ENCODE data around the gene CARD11. TPM values are rescaled to one million over a fixed set of nuclear protein-coding genes. Genes with fewer than 3 reads are reported as not detected.

Gene CARD11
- total and polyA plus RNA-seq, 10 donors = 30.3 to 72.6 (median 48.8) TPM

DNA sequence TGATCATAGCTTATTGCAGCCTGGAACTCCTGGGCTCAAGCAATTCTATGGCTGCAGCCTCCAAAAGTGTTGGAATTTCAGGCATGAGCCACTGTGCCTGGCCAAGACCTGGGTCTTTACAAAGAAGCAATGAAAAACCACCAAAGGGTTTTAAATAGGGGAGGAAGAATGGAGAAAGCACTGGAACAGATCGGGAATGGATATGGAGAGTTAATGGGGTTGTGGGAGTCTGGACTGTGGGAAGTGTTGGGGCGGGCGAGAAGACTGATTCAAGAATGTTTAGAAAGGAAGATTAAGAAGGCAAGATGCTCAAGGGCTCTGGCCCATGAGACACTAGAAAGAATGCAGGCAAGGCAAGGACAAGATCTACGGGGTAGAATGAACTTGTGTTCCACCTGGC lies 98.5 kb downstream of the CARD11 start:
- 76 to 89% (median 86%) methylated on average over 4 of the region's 4 CpGs for WGBS, 5 donors
- Histone ChIP-seq H3K27me3 (replicated peaks in 1 of 7) (no peaks in the 10 kb centered on the region), H3K4me1 (peaks cover 0 to 26% (median 3%) of the 10 kb centered on the region in 6 donors), H3K27ac (no peak overlapping the region), H3K9me3 (peaks cover 0 to 4% (median 0%) of the 10 kb centered on the region in 8 donors), H3K36me3 (peaks cover 0 to 74% (median 36%) of the 10 kb centered on the region in 6 donors), H3K4me3 (no peak overlapping the region)
- TF ChIP-seq POLR2A (IDR thresholded peaks at IDR 0.05) (no peak), POLR2AphosphoS5 (IDR thresholded peaks at IDR 0.05) (no peak)
- TF ChIP-seq, protein P1, sequence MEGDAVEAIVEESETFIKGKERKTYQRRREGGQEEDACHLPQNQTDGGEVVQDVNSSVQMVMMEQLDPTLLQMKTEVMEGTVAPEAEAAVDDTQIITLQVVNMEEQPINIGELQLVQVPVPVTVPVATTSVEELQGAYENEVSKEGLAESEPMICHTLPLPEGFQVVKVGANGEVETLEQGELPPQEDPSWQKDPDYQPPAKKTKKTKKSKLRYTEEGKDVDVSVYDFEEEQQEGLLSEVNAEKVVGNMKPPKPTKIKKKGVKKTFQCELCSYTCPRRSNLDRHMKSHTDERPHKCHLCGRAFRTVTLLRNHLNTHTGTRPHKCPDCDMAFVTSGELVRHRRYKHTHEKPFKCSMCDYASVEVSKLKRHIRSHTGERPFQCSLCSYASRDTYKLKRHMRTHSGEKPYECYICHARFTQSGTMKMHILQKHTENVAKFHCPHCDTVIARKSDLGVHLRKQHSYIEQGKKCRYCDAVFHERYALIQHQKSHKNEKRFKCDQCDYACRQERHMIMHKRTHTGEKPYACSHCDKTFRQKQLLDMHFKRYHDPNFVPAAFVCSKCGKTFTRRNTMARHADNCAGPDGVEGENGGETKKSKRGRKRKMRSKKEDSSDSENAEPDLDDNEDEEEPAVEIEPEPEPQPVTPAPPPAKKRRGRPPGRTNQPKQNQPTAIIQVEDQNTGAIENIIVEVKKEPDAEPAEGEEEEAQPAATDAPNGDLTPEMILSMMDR (IDR thresholded peaks at IDR 0.05 in 8 of 11, conservative IDR thresholded peaks at IDR 0.05 in 3 of 11) = no peak
- DNase-seq = no peak
- intact Hi-C loops (cut with DNase I; ENCODE audit: low total_unique reads) = no loop called here

DNA sequence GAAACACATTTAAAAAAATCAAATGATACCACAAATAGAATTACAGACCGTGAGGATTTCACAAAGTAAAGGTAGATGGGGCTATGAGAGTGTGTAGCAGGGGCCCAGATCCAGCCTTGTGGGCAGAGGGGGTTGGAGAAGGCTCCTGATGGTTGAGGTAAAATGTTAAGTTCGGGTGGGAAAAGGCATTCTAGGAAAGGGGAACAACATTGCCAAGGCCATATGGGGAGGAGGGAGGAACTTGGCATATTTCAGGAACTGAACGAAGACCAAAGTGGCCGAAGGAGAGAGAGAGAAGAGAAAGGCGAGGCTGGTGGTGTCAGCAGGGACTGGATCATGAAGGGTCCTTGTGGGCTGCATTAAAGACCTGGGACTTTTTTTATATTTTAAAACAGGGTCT lies 98.9 kb downstream of the CARD11 start:
- WGBS, 5 donors = 42 to 64% (median 60%) methylated on average over 5 of the region's 5 CpGs
- Histone ChIP-seq H3K4me3 (no peak overlapping the region), H3K36me3 (peaks cover 0 to 78% (median 36%) of the 10 kb centered on the region in 6 donors), H3K9me3 (peaks cover 0 to 4% (median 0%) of the 10 kb centered on the region in 8 donors), H3K4me1 (peaks cover 0 to 21% (median 0%) of the 10 kb centered on the region in 6 donors), H3K27me3 (replicated peaks in 1 of 7) (no peaks in the 10 kb centered on the region), H3K27ac (no peak overlapping the region)
- intact Hi-C loops (cut with DNase I; ENCODE audit: low total_unique reads) = no loop called here
- no peak for DNase-seq
- no peak for TF ChIP-seq POLR2A (IDR thresholded peaks at IDR 0.05)

DNA sequence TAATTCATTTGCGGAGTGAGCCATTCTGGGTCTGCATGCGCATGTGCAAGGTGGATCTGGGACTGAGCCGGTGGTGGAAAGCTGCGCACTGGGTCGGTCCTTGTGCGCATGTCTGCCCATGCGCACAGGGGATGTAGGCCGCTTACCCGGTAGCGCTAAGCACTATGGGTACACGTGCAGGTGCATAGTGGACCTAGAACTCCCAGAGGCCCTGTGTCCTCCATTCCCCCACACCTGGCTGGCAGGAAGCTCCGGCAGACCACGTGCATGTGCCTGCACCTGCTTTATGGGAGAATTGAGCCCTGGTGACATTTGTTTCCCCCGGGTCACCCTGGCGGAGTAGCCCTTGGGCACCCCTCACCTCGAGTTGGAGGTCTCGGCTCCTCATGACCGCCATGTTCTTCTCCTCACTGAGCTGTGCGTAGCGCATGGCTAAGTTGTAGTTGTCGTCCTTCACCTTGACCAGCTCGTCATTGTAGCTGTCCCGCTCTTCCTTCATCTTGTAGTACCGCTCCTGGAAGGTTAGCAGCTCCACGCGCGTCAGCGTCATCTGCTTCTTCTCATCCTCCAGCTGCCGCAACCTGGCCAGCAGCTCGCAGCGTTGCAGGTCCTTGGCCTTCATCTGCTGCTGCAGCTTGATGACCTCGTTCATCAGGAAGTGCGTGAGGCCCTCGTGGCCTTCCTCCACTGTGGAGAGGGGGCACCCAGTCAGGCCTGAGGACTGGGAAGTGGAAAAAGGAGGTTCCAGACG lies 99.6 kb downstream of the CARD11 start:
- peaks cover 0 to 3% (median 0%) of the 10 kb centered on the region in 7 donors for H3K27me3 ChIP-seq (replicated peaks in 1 of 7)
- peaks cover 0 to 14% (median 0%) of the 10 kb centered on the region in 6 donors for H3K4me1 ChIP-seq
- TF ChIP-seq POLR2AphosphoS5 (IDR thresholded peaks at IDR 0.05) (peak in 1 of 3 donors; percentile 23), POLR2A (IDR thresholded peaks at IDR 0.05) (no peak)
- no peak overlapping the region for H3K27ac ChIP-seq
- no peak overlapping the region for H3K4me3 ChIP-seq
- intact Hi-C loops (cut with DNase I; ENCODE audit: low total_unique reads) = no loop called here
- peaks cover 0 to 86% (median 38%) of the 10 kb centered on the region in 6 donors for H3K36me3 ChIP-seq
- WGBS, 5 donors = 87 to 93% (median 91%) methylated on average over 34 to 35 of the region's 35 CpGs
- H3K9me3 ChIP-seq = no peaks in the 10 kb centered on the region
- no peak for DNase-seq

DNA sequence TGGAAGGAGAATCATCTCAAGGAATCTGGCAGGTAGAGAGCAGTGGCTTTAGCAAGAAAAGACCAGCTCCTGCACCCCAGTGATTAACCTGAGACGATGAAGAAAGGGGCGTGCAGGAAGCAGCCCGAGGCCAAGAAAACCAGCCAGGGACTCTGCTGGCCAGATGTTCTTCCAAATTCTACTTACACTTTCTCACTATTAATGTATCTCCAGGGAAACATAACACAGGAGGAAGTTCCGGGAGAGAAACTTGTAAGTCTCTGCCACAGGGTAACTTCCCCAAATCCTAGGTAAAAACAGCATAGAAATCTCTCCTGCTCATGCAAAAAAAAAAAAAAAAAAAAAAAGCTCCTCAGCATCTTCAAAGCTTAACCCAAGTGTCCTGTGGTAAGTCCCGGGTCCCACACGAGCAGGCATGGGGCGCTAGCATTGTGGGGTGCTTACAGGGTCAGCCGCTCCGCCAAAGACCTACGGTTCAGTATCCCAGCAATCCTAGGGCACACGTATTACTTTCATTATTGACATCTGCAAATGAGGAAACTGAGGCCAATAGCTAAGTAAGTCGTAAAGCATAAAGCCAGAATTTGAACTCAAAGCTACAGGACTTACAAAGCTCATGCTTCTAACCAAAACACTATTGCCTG lies 102.3 kb downstream of the CARD11 start:
- no peak for TF ChIP-seq POLR2A (IDR thresholded peaks at IDR 0.05)
- TF ChIP-seq POLR2AphosphoS5 (IDR thresholded peaks at IDR 0.05) = no peak
- TF ChIP-seq, protein P1 (IDR thresholded peaks at IDR 0.05 in 8 of 11, conservative IDR thresholded peaks at IDR 0.05 in 3 of 11) = no peak
- intact Hi-C loops (cut with DNase I; ENCODE audit: low total_unique reads) = no loop called here
- peaks cover 0 to 6% (median 0%) of the 10 kb centered on the region in 6 donors for H3K4me1 ChIP-seq
- no peak for DNase-seq
- 60 to 71% (median 68%) methylated on average over 12 of the region's 12 CpGs for WGBS, 5 donors
- peaks cover 0 to 100% (median 59%) of the 10 kb centered on the region in 6 donors for H3K36me3 ChIP-seq
- peaks cover 0 to 8% (median 0%) of the 10 kb centered on the region in 7 donors for H3K27me3 ChIP-seq (replicated peaks in 1 of 7)
- peak overlapping the region in 1 of 8 donors; percentile 36 for H3K27ac ChIP-seq
- no peaks in the 10 kb centered on the region for H3K9me3 ChIP-seq
- H3K4me3 ChIP-seq = no peak overlapping the region

DNA sequence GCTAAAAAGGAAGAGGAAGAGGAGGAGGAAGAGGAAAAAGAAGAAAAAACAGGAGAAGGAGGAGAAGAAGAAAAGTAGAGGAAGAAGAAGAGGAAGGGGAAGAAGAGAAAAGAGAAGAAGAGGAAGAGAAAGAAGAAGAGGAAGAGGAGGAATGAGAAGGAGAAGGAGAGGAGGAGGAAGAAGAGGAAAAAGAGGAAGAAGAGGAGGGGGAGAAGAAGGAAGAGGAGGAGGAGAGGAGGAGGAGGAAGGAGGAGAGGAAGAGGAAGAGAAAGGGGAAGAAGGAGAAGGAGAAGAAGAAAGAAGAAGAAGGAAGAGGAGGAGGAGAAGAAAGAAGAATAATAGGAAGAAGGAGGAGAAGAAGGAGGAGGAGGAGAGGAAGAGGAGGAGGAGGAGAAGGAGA lies 103.2 kb downstream of the CARD11 start:
- peaks cover 0 to 6% (median 0%) of the 10 kb centered on the region in 6 donors for H3K4me1 ChIP-seq
- peaks cover 0 to 100% (median 65%) of the 10 kb centered on the region in 6 donors for H3K36me3 ChIP-seq
- intact Hi-C loops (cut with DNase I; ENCODE audit: low total_unique reads) = no loop called here
- no peak overlapping the region for H3K27ac ChIP-seq
- no peak for DNase-seq
- peaks cover 0 to 12% (median 0%) of the 10 kb centered on the region in 7 donors for H3K27me3 ChIP-seq (replicated peaks in 1 of 7)
- no peak overlapping the region for H3K4me3 ChIP-seq
- no peak for TF ChIP-seq POLR2A (IDR thresholded peaks at IDR 0.05)
- no peak for TF ChIP-seq POLR2AphosphoS5 (IDR thresholded peaks at IDR 0.05)
- TF ChIP-seq, protein P1 (IDR thresholded peaks at IDR 0.05 in 8 of 11, conservative IDR thresholded peaks at IDR 0.05 in 3 of 11) = no peak
- no peaks in the 10 kb centered on the region for H3K9me3 ChIP-seq

Data from spleen (tissue), 11 donors.